T follicular helper cell (primary cell): ENCODE results near the gene BMP2.

Experiments
- DNase-seq: peaks from one replicate; pipeline ENCODE4 v3.0.0-alpha.2; 2020; ENCODE audit warnings: low read depth
- total RNA-seq, 2 experiments: gene quantifications; one replicate each; lab custom pipeline; 2026; lab: John Stamatoyannopoulos, UW

The BMP2 gene
- total RNA-seq, result 0.06 to 0.09 reads per million in 2 experiments

DNA sequence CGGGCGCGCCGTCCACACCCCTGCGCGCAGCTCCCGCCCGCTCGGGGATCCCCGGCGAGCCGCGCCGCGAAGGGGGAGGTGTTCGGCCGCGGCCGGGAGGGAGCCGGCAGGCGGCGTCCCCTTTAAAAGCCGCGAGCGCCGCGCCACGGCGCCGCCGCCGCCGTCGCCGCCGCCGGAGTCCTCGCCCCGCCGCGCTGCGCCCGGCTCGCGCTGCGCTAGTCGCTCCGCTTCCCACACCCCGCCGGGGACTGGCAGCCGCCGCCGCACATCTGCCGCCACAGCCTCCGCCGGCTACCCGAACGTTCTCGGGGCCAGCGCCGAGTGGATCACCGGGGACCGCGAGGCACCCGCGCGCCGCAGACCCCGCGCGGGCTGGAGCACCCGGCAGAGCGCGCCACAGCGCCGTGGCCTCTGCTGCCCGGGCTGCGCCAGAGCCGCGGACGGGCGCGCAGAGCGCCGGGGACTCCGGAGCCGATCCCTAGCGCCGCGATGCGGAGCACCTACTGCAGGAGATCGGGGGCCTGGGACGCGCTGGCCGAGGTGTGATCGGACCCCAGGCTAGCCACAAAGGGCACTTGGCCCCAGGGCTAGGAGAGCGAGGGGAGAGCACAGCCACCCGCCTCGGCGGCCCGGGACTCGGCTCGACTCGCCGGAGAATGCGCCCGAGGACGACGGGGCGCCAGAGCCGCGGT lies at the start of gene BMP2:
BMP2 (plus strand) TSS at position 151 of the 692 bp plus-strand sequence. CDS start 2,441 bp downstream, outside the sequence.
- no peak for DNase-seq

DNA sequence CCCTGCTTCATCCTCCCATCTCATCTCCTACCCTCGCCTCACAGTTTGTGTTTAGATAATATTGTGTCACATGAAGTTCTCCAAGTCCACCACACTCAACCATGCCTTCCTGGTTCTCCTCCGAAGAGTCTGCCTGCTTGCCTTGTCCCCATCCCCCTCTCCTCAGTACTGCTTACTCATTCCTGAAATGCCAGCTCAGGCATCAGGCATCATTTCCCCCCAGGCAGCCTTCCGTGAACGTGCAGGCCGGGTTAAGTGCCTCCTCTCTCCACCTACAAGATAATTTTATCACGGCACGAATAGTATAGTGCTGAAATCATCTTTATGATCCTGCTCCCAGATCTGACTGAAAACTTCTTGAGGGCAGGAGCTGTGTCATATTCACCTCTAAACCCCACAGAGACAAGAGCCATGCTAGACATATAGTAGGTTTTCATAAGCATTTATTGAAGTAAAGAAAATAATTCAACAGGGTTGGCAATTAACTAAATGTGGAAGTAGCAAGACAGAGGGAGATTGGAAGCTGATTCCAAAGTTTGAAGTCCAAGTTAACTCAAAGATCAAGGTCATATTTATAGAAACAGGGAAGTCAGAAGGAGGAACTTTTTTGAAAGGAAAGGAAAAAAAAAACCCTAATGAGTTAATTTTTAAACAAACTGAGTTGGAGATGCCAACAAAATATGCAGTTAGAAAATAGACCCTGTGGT lies 48.7 kb upstream of the BMP2 start:
- DNase-seq, result no peak

GRCh38 chr20:6719369-6719721 lies 48.1 kb upstream of the BMP2 start:
- DNase-seq, result no peak

DNA sequence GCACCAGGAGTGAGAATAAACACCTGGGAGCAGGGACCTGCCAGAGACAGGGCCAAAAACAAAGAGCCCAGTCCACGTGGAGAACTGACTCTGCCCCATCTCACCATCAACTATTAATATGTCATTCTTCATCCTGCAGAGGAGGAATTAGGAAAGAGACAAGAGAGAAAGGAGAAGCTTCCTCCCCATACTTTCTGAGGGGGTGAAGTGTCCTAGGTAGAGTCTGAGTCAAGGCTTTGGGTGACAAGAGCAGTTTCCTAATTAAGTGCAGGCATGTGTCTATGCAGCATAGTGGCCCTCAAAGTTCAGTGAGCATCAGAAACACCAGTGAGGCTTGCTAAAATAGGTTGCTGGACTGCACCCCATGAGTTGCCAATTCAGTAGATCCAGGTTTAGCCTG lies 40.7 kb upstream of the BMP2 start:
- DNase-seq, result no peak

DNA sequence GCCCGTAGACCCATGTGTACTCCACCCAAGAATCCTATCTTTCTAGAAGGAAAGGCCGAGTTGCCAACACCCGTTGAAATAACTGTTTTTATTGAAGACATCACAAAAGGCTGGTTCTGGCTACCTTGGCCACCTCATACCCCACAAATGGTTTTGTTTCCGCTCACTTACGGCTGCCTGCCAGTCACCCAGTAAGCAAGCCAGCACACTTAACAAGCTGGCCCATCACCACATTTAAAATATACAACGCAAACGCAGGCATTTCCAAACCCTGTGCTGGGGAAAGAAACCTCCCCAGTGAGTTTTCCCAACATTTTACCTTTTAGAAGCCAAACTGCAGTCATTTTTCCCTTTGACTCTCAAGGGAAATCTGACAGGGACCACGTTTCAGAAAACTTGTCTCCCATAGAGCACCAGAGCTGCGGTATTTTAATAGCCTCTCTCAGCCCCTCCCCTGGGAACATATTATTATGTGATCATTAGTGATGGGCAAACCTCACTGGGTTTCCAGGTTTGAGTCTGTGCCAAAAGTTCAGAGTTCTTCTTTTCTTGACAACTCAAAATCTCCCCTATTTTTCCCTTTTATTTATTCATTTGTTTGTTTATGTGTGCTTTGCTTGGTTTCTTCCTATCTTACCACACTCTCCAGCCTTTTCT lies 36.7 kb upstream of the BMP2 start:
- no peak for DNase-seq

DNA sequence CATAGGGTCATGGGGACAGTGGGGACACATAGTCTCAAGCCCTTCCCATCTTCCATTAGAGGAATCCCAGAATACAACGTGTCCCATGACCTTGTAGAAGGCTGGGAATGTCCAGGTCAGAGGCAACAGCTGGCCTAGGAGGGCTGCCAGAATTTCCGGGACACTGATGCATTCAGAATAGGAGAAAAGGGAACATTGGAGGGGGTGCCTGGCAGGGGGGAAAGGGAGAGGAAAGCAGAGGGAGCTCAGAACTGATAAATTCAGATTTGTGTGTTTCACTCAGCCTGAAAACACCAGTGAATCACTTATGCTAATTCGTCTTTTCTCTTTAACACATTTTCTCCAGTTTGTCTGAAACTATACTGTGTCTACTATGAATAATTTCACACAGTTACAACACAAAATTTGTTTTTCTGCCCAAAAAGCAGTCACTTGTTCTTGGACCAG lies 35.5 kb upstream of the BMP2 start:
- no peak for DNase-seq

GRCh38 chr20:6732851-6733250 lies 34.6 kb upstream of the BMP2 start:
- no peak for DNase-seq

GRCh38 chr20:6733965-6734364 lies 33.5 kb upstream of the BMP2 start:
- DNase-seq, result no peak

DNA sequence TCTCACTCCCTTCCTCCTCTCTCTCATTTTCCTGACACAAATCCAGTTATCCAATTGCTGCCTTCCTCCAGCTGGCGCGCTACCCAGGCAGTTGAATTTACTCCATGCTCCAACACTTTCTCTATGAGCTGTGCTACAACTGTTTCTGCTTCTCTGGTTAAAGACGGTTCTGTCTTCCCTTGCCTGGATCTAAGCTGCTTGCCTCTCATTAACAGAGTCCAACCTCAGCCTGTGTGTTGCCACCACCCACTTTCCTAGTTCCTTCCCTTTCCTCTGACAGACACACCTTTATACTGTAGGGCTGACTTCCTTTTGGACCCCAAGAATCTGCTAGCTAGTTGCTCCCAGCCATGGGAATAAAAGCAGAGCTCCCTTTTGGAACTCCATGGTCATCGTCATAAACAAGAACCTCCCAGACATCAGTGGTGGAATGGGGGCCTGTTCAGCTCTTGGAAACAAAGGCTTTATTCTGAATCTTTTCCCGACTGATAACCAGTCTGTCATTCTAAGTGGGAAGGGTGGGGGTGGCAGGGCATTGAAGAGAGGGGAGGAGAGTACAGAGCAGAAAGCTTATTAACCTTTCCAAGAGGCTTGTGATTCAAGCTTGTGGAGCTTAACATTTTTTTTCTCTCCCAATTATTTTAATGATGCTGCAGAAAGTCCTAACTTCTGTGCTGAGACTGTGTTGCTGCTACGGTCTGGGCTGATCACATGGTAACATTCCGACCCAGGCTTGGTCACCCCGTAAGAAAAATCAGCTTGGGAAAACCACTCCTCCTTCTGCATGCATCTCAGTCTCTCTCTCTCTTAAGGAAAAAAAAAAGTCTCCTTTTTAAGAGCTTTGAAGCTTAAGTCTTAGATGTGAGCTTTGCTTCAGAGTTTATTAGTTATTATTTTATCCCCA lies 31.3 kb upstream of the BMP2 start:
- DNase-seq, result no peak

- no peak for DNase-seq
These were observed 28.1 kb upstream of the BMP2 start for GRCh38 chr20:6739406-6739805.

DNA sequence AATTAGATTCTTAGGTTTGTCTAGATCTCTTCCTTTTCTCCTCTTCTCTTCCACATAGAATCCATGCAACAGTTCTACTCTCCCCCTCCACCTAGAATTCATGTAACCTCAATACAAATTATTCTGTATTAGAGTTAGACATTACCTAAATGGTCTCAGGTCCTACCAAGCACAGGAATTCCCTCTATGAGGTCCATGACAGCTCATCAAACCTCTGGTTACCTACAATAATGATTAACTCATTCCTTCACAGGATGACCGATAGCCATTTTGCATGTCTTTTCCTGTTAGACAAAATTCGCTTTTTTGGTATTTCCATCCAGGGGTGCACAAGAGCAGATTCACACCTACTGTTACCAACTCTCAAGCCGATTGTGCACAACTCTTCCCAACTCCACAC lies 27.4 kb upstream of the BMP2 start:
- DNase-seq, result no peak

DNA sequence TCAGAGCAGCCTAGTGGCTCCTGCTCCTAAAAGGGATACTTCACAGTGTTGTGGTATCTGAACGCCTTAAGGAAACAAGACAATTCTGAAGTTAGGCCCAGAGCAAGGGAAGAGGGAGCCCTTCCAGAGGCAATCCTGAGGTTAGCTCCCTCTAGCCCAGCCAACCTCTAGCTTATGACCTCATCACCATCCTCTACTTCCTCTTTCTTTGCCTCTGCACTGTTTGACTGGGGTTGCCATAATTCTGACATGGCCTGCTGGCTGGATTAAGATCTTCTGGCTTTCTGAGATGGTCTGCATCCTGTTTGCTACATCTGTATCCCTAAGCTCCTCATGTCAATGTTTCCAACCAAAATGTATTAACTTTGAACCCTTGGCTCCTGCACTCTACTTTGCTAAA lies 23.3 kb upstream of the BMP2 start:
- DNase-seq, result no peak

GRCh38 chr20:6744805-6745204 lies 22.7 kb upstream of the BMP2 start:
- DNase-seq, result no peak

GRCh38 chr20:6746901-6747609 lies 20.4 kb upstream of the BMP2 start:
- DNase-seq, result no peak

DNA sequence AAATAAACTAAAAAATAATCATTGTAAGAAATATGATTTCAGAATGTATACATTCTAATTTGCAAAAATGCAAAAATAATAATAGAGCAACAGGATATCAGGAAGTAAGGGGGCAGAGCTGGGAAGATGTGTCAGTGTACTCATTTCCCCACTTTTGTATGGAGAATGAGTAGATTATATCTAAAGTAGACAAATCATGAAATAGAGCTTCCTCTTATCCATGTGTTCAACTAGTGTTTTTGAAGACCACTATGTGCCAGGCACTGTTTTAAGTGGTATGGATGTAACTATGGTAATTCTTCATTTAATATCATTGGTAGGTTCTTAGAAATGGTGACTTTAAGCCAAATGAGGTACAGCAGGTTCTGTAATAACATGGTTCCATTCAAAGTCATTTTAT lies 17.0 kb upstream of the BMP2 start:
- no peak for DNase-seq

DNA sequence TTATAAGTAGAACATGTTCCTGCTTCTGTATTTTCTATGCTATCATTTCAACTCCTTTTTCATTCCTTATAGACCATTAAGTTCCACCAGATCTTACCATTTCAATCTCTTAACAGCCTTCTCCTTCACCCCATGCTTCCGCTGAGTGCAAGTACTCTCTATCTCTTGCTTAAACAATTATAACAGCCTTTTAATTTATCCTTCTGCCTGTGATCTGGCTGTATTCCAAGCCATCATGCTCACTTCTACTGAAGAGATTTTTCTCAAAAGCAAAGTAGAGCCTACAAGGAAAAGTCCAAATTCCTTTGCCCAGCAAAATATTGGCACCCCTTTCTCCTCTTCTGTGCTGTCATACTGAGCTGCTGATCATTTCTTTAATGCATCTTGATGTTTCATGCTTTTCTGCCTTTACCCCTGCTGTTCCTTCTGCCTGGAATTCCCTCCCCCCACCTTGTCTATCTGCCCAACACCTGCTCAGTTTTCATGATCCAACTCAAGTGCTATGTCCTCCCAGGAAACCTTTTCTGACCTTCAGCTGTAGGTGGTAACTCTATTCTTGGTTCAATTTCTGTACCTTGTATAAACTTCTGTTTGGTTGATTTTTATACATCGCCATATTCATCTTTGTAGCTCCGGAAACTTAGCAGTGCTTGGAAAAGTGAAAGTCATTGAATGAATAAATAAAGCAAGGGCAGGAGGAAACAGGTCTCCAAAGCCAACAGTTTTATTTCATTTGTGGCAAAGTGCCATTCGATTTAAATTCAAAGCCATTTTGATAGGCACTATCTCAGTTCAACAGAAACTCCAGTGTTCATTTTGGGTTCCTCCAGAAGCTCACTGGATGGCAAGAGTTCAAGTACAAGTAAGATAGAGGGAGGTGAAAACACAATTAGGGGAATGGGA lies 10.5 kb upstream of the BMP2 start:
- no peak for DNase-seq

- no peak for DNase-seq
These were observed 2.9 kb upstream of the BMP2 start for GRCh38 chr20:6764619-6765018.

DNA sequence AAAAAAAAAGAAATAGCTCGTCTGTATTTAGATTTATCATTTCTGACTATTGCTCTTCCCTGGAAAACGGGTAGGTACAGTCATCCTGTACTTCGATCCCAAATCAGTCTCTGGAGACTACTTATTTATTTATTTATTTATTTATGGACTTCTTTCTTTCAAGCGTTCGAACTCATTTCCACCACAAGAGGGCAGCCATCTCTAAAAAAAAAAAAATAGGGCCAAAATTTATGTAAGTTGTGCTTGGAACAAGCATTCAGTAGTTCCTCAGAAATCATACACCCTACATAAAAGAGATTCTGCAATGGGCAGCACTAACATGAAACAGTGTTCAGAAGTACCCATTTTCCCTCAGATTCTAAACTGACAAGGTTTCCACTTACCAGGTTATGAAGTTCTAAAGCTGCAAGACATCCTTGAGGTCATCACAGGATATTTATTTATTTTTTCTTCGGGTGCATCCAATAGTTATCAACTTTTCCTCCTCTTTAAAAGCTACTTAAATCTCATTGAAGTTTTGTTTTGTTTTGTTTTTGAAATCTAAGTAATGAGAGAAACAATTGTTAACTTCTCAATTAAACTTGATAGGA lies 1.9 kb upstream of the BMP2 start:
- DNase-seq, result no peak

- DNase-seq, result no peak
These were observed 1.1 kb upstream of the BMP2 start for GRCh38 chr20:6766433-6766832.

- no peak for DNase-seq
These were observed 355 bp upstream of the BMP2 start for GRCh38 chr20:6767126-6767535.
